ENCODE measurements around the gene ZDHHC9. TPM values are rescaled to one million over a fixed set of nuclear protein-coding genes. Genes with fewer than 3 reads are reported as not detected.

Gene ZDHHC9
- total RNA-seq, 1 donor from 2014 or later = 30.3 TPM

GRCh38 chrX:129768586-129769466 is 74.9 kb downstream of the ZDHHC9 start:
- no peak for DNase-seq (ENCODE audit: low spot score)

GRCh38 chrX:129768186-129768585 is 75.5 kb downstream of the ZDHHC9 start:
- no peak for DNase-seq (ENCODE audit: low spot score)
- ATAC-seq = no peak

More at GRCh38 chrX:129768586-129769466, 74.9 kb downstream of the ZDHHC9 start:
- ATAC-seq = no peak

GRCh38 chrX:129763666-129764065 is 80.0 kb downstream of the ZDHHC9 start:
- ATAC-seq (no peak), DNase-seq (ENCODE audit: low spot score) (no peak)

- ATAC-seq = no peak
- DNase-seq (ENCODE audit: low spot score) = no peak
Observed at GRCh38 chrX:129762448-129762847, 81.2 kb downstream of the ZDHHC9 start.

GRCh38 chrX:129761596-129761995 is 82.1 kb downstream of the ZDHHC9 start:
- ATAC-seq = no peak
- DNase-seq (ENCODE audit: low spot score) = no peak

- no peak for DNase-seq (ENCODE audit: low spot score)
- ATAC-seq = no peak
Observed at GRCh38 chrX:129760981-129761380, 82.7 kb downstream of the ZDHHC9 start.

- DNase-seq (ENCODE audit: low spot score) = no peak
- no peak for ATAC-seq
Observed at GRCh38 chrX:129760155-129760554, 83.5 kb downstream of the ZDHHC9 start.

GRCh38 chrX:129759576-129760061 is 84.1 kb downstream of the ZDHHC9 start:
- ATAC-seq = peak; percentile 90
- no peak for DNase-seq (ENCODE audit: low spot score)

GRCh38 chrX:129755779-129756650 is 87.7 kb downstream of the ZDHHC9 start:
- ATAC-seq (peak; percentile 61), DNase-seq (ENCODE audit: low spot score) (no peak)

- DNase-seq (ENCODE audit: low spot score) (no peak), ATAC-seq (no peak)
Observed at GRCh38 chrX:129754056-129755024, 89.3 kb downstream of the ZDHHC9 start.

Other genes with a start within 250 kb of the ZDHHC9 start
- gene APLN, start 188.9 kb downstream of the ZDHHC9 start, total RNA-seq = 1.2 TPM
- 2.0 TPM for gene XPNPEP2, start 104.9 kb downstream of the ZDHHC9 start, total RNA-seq
- gene SASH3, start 63.9 kb downstream of the ZDHHC9 start, total RNA-seq = 2.4 TPM
- gene UTP14A, start 62.3 kb upstream of the ZDHHC9 start, total RNA-seq = 5.1 TPM
- 8.1 TPM for gene BCORL1, start 138.7 kb upstream of the ZDHHC9 start, total RNA-seq